Aorta (tissue), 5 donors: ENCODE results near the gene AFF3. TPM values are rescaled to one million over a fixed set of nuclear protein-coding genes. Genes with fewer than 3 reads are reported as not detected.
A peak's percentile ranks its signal among the peaks of the same experiment; 100 is the strongest.

Source experiments
- ATAC-seq: fragments of 200-7000 bp; cut with Tn5 transposase; one replicate; pipeline ENCODE4 v1.9.1; 2022; ENCODE audit warnings: moderate library complexity; ENCODE audit not compliant: low FRiP score
- DNase-seq, 2 donors: peaks; one replicate each; pipeline ENCODE4 v3.0.0-alpha.2; 2020
- H3K27ac ChIP-seq, 2 donors: one replicate each; pipeline ENCODE4 v1.5.1; 2013; ENCODE audit warnings: low read length in 2 of 2, mild to moderate bottlenecking in 2 of 2, moderate library complexity in 2 of 2, control low read depth in 1 of 2, inconsistent platforms in 1 of 2, low read depth in 1 of 2
- H3K27me3 ChIP-seq, 2 donors: one replicate each; pipeline ENCODE4 v1.6.1; 2013; ENCODE audit warnings: control low read depth in 1 of 2, low read length in 1 of 2, mild to moderate bottlenecking in 1 of 2, moderate library complexity in 1 of 2; ENCODE audit not compliant: insufficient read depth in 2 of 2, control insufficient read depth in 1 of 2
- H3K36me3 ChIP-seq, 2 donors: one replicate each; pipeline ENCODE4 v1.6.1; 2013; ENCODE audit warnings: control low read depth in 1 of 2, low read length in 1 of 2, mild to moderate bottlenecking in 1 of 2; ENCODE audit not compliant: insufficient read depth in 2 of 2, control insufficient read depth in 1 of 2
- H3K4me1 ChIP-seq, 2 donors: one replicate each; pipeline ENCODE4 v1.6.1; 2013; ENCODE audit warnings: low read length in 2 of 2, control low read depth in 1 of 2, mild to moderate bottlenecking in 1 of 2, moderate library complexity in 1 of 2; ENCODE audit not compliant: insufficient read depth in 2 of 2, control insufficient read depth in 1 of 2
- H3K4me3 ChIP-seq, 2 donors: one replicate each; pipeline ENCODE4 v1.5.1; 2013; ENCODE audit warnings: low read length in 2 of 2, control low read depth in 1 of 2, mild to moderate bottlenecking in 1 of 2
- H3K9me3 ChIP-seq: one replicate; pipeline ENCODE4 v1.6.1; 2013; ENCODE audit warnings: mild to moderate bottlenecking, low read length; ENCODE audit not compliant: control insufficient read depth
- WGBS, 2 donors: extraction: QIAGEN DNeasy Blood & Tissue Kit; methylation state at CpG; one replicate each; pipeline ENCODE4 v1.1.7; 2013; 5-methylcytosine and 5-hydroxymethylcytosine counted together
- intact Hi-C, 2 donors: fragments of 100-400 bp; cut with DNase I; formaldehyde crosslinking; loops; one replicate each; pipeline versions ENCODE4 v1.14.2 to v1.15.0; 2022
- polyA plus RNA-seq, 2 donors: library from polyadenylated mRNA; stranded (reverse); fragments of 200-250 nt; gene quantifications; one replicate each; pipeline ENCODE4 v1.2.3, GENCODE V29; 2013
- total RNA-seq, 2 donors: library from RNA; stranded (reverse); fragmentation: NEBNext Ultra II Directional; extraction: Animal tissue kit (Norgen Biotek cat#: 25700); gene quantifications; one replicate each; pipeline ENCODE4 v1.2.1, GENCODE V29; 2021
- donor health status: healthy with polysubstance abuse.
- donor health status: Bipolar disorder and iron deficiency.
- donor health status: DM: no; HTN: no; CAD: no.
- donor health status: DM: no; HTN: no; CAD: no.
- donor health status: DM: yes; HTN: yes; CAD: no.

AFF3 gene
- total and polyA plus RNA-seq, 4 donors, result 0.25 to 15.7 (median 5.5) TPM

- Histone ChIP-seq H3K36me3 (no peaks in the 10 kb centered on the region), H3K9me3 (no peaks in the 10 kb centered on the region), H3K4me1 (peaks cover 0 to 1% of the 10 kb centered on the region in 2 donors), H3K27me3 (no peaks in the 10 kb centered on the region), H3K27ac (no peak overlapping the region), H3K4me3 (no peak overlapping the region)
- intact Hi-C loops, result no loop called here
- DNase-seq, result no peak
- no peak for ATAC-seq
- WGBS, 2 donors, result 92 to 96% methylated on average over 1 of the region's 1 CpG
Observed at GRCh38 chr2:99692785-99693184, 449.6 kb downstream of the AFF3 start.

DNA sequence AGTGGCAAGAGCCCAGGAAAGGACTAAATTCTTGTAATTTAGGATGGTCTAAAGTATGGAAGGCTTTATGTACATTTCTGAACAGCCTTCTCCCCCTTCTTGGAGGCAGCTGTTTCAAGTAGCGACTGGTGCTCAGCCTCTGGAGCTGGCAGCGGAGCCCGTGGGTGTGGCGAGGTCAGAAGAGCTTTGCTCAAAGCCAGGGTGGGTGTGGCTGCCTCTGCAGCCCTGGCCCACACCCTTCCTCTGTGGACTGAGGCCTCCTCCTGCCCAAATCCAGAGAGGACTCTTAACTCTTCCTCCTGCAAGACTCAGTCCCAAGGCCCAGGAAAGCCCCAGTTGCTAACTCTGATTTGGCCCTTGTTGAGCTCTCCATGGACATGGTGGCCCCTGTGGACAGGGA lies 450.5 kb downstream of the AFF3 start:
- Histone ChIP-seq H3K4me1 (peaks cover 0 to 1% of the 10 kb centered on the region in 2 donors), H3K27ac (no peak overlapping the region), H3K9me3 (no peaks in the 10 kb centered on the region), H3K36me3 (no peaks in the 10 kb centered on the region), H3K27me3 (no peaks in the 10 kb centered on the region), H3K4me3 (no peak overlapping the region)
- intact Hi-C loops, result no loop called here
- WGBS, 2 donors, result 70 to 71% methylated on average over 4 of the region's 4 CpGs
- ATAC-seq, result no peak
- DNase-seq, result peak in 1 of 2 donors; percentile 67

DNA sequence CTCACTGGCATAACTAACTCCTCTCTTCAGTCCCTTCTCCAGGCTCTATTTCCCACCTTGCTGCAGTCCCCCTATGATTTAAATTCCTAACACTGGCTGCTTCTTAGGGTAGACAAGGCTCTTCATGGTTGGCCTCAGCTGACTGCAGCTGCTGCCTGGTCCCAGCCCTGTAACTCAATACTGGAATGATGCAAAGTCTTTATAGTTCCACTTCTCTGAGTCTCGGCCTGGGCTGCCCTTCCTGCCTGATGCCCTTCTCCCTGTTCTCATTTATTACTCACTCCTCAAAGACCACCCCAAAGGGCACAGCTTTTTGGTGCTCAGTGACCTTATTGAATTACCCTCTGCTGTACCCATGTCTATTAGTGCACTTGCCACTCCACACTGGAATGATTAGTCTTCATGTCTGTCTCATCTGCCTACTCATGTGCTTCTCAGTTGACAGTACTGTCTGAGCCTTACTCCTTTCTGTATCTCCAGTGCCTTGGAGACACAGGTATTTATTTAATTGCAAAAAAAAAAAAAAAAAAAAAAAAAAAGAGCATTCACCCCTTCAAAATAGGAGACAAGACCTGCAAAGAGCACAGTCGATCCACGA lies 453.1 kb downstream of the AFF3 start:
- Histone ChIP-seq H3K9me3 (no peaks in the 10 kb centered on the region), H3K27ac (no peak overlapping the region), H3K27me3 (no peaks in the 10 kb centered on the region), H3K4me3 (no peak overlapping the region), H3K36me3 (no peaks in the 10 kb centered on the region), H3K4me1 (no peaks in the 10 kb centered on the region)
- DNase-seq (no peak), ATAC-seq (no peak)
- intact Hi-C loops, result no loop called here
- WGBS, 2 donors, result 85 to 88% methylated on average over 3 of the region's 3 CpGs

- ATAC-seq (no peak), DNase-seq (no peak)
- WGBS, 2 donors, result 93 to 95% methylated on average over 6 of the region's 6 CpGs
- Histone ChIP-seq H3K27me3 (no peaks in the 10 kb centered on the region), H3K36me3 (no peaks in the 10 kb centered on the region), H3K9me3 (no peaks in the 10 kb centered on the region), H3K4me1 (no peaks in the 10 kb centered on the region), H3K4me3 (no peak overlapping the region), H3K27ac (no peak overlapping the region)
- intact Hi-C loops, result no loop called here
Observed at GRCh38 chr2:99688699-99689098, 453.7 kb downstream of the AFF3 start.

DNA sequence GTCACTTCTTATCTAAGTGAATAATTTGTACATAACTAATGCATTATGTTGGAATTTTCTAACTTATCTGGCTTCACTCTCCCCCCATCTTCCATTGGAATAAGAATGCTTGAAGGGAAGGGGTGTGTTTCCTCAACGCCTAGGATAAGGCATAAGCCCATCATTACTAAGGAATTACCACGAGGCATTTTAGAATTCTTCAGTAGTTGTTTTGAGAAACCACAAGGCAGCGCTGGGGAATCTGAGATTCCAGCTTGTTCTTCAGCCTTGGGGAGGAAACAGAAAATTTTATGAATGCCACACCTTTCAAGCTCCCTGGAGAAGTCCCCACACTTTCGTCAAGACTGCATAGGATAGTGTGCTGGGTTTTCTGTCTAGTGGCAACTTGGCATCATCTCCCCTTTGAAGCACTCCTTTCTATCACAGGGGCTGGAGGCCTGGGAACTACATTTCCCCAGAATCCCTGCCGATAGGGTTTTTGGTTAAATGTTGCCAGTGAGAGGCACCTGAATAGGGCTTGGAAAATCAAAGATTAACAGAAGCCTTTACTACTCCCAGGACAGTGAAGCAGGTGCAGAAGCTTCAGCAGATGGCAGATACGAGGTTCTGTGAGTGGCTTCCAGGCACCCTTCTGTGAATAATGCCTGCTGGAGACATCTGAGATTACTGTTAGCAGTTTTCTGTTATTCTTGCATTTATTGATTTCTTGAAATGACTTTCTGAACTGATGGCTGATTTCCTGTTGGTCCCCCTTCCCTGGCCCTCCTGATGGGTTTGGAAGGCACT lies 459.9 kb downstream of the AFF3 start:
- no peak for ATAC-seq
- no peak for DNase-seq
- H3K36me3 ChIP-seq, result no peaks in the 10 kb centered on the region
- intact Hi-C loops, result no loop called here
- peaks cover 2% of the 10 kb centered on the region in 2 donors for H3K4me1 ChIP-seq
- H3K4me3 ChIP-seq, result no peak overlapping the region
- 85 to 92% methylated on average over 6 of the region's 6 CpGs for WGBS, 2 donors
- H3K27ac ChIP-seq, result no peak overlapping the region
- H3K27me3 ChIP-seq, result no peaks in the 10 kb centered on the region
- H3K9me3 ChIP-seq, result no peaks in the 10 kb centered on the region

DNA sequence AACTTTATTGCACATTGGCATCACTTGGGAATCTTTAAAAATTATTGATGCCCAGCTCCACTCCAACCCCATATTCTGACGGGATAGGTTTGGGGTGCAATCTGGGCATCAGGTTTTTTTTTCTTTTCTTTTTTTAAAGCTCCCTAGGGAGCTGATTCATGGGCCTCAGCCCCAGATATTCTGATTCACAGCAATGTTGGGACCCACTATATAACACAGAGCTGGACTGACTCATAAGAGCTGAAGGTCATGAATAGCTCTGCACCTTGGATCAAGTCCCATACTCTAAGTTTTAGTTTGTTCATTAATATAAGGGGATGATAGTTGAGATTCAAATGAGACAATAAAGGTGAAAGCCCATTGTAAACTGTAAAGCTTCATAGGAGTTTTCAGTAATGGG lies 461.4 kb downstream of the AFF3 start:
- ATAC-seq (no peak), DNase-seq (no peak)
- no peak overlapping the region for H3K4me3 ChIP-seq
- H3K4me1 ChIP-seq, result peaks cover 2% of the 10 kb centered on the region in 2 donors
- WGBS, 2 donors, result 36 to 48% methylated on average over 1 of the region's 1 CpG
- H3K27me3 ChIP-seq, result no peaks in the 10 kb centered on the region
- H3K36me3 ChIP-seq, result no peaks in the 10 kb centered on the region
- H3K9me3 ChIP-seq, result no peaks in the 10 kb centered on the region
- no peak overlapping the region for H3K27ac ChIP-seq
- intact Hi-C loops, result no loop called here

GRCh38 chr2:99679518-99679917 lies 462.9 kb downstream of the AFF3 start:
- peaks cover 2% of the 10 kb centered on the region in 2 donors for H3K4me1 ChIP-seq
- no peak overlapping the region for H3K27ac ChIP-seq
- no peak for ATAC-seq
- no peak overlapping the region for H3K4me3 ChIP-seq
- H3K27me3 ChIP-seq, result no peaks in the 10 kb centered on the region
- H3K36me3 ChIP-seq, result no peaks in the 10 kb centered on the region
- intact Hi-C loops, result no loop called here
- DNase-seq, result no peak
- no peaks in the 10 kb centered on the region for H3K9me3 ChIP-seq

GRCh38 chr2:99678625-99679024 lies 463.8 kb downstream of the AFF3 start:
- no peak for ATAC-seq
- DNase-seq, result no peak
- WGBS, 2 donors, result 98 to 99% methylated on average over 4 of the region's 4 CpGs
- intact Hi-C loops, result no loop called here
- no peaks in the 10 kb centered on the region for H3K27me3 ChIP-seq
- H3K4me1 ChIP-seq, result peaks cover 2% of the 10 kb centered on the region in 2 donors
- H3K4me3 ChIP-seq, result no peak overlapping the region
- H3K9me3 ChIP-seq, result no peaks in the 10 kb centered on the region
- no peak overlapping the region for H3K27ac ChIP-seq
- H3K36me3 ChIP-seq, result no peaks in the 10 kb centered on the region

DNA sequence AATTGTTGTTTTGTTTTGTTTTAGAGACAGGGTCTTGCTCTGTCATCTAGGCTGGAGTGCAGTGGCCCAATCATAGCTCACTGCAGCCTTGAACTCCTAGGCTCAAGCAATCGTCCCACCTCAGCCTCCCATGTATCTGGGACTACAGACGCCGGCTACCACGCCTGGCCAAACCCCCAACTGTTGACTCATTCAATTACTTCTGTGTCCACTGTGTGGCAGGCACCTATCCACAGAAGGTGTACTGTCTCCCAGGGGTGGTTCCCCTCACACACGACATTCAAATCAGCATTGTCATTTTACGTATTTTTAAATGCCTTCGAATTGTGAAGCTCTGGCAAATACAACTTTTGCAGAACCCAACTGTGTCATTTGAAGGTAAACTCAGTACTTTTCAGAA lies 464.6 kb downstream of the AFF3 start:
- intact Hi-C loops, result no loop called here
- ATAC-seq (no peak), DNase-seq (no peak)
- Histone ChIP-seq H3K4me3 (no peak overlapping the region), H3K9me3 (no peaks in the 10 kb centered on the region), H3K27ac (no peak overlapping the region), H3K4me1 (peaks cover 2% of the 10 kb centered on the region in 2 donors), H3K27me3 (no peaks in the 10 kb centered on the region), H3K36me3 (no peaks in the 10 kb centered on the region)
- WGBS, 2 donors, result 94 to 96% methylated on average over 7 of the region's 7 CpGs
